Uterus (tissue), 4 donors: Measurements from ENCODE around the gene CLSTN2. TPM values are rescaled to one million over a fixed set of nuclear protein-coding genes. Genes with fewer than 3 reads are reported as not detected.

Source experiments
- DNase-seq, 2 donors: peaks; one replicate each; pipeline ENCODE4 v3.0.0-alpha.2; 2019 to 2020
- H3K27ac ChIP-seq, 2 donors: fragments of 200-600 bp; sonication (generic); 1 replicate in 1 of 2; 2 replicates in 1 of 2; pipeline ENCODE4 v1.5.1; 2016 to 2018
- H3K27me3 ChIP-seq, 2 donors: fragments of 200-600 bp; sonication (generic); one replicate each; pipeline ENCODE4 v1.5.1; 2018 to 2019; ENCODE audit warnings: control low read depth in 1 of 2
- H3K36me3 ChIP-seq, 2 donors: fragments of 200-600 bp; sonication (generic); one replicate each; pipeline ENCODE4 v1.5.1; 2019; ENCODE audit warnings: control low read depth in 1 of 2
- H3K4me1 ChIP-seq, 2 donors: fragments of 200-600 bp; sonication (generic); one replicate each; pipeline ENCODE4 v1.5.1; 2018 to 2019; ENCODE audit warnings: control low read depth in 1 of 2
- H3K4me3 ChIP-seq, 2 donors: fragments of 200-600 bp; sonication (generic); 1 replicate in 1 of 2; 2 replicates in 1 of 2; pipeline ENCODE4 v1.5.1; 2018 to 2019; ENCODE audit warnings: mild to moderate bottlenecking in 1 of 2
- H3K9me3 ChIP-seq, 2 donors: fragments of 200-600 bp; sonication (generic); one replicate each; pipeline ENCODE4 v1.5.1; 2019; ENCODE audit warnings: control low read depth in 1 of 2
- CTCF ChIP-seq, 4 experiments: fragments of 200-600 bp in 2 of 4; fragments of 450-650 bp in 2 of 4; sonication (generic) in 2 of 4; IDR thresholded peaks; one replicate each; pipeline ENCODE4 v1.5.1; 2016 to 2019; ENCODE audit warnings: antibody characterized with exemption in 4 of 4, mild to moderate bottlenecking in 2 of 4, moderate library complexity in 1 of 4
- POLR2A ChIP-seq, 2 donors: fragments of 450-650 bp; IDR thresholded peaks; one replicate each; pipeline ENCODE4 v1.6.1; 2016; ENCODE audit warnings: antibody characterized with exemption in 2 of 2, mild to moderate bottlenecking in 1 of 2, moderate library complexity in 1 of 2
- intact Hi-C: fragments of 100-400 bp; cut with DNase I; formaldehyde crosslinking; loops from one replicate; pipeline ENCODE4 v1.15.1; 2023; ENCODE audit warnings: low total_unique reads
- total RNA-seq, 4 donors: library from RNA; depleted of rRNA in 3 of 4; stranded (reverse); fragments of >200 nt in 3 of 4; gene quantifications; one replicate each; pipeline versions ENCODE4 v1.1.0 to v1.2.4, GENCODE V29; 2014 to 2023
- donor health status: DM: yes; HTN: yes; CAD: no.

Gene CLSTN2
- total RNA-seq, 4 donors from 2014 or later: 4.7 to 32.2 (median 19.2) TPM

GRCh38 chr3:140103166-140103565 is 168.2 kb downstream of the CLSTN2 start:
- Histone ChIP-seq H3K9me3 (no peaks in the 10 kb centered on the region), H3K36me3 (no peaks in the 10 kb centered on the region), H3K27ac (no peak overlapping the region), H3K4me1 (no peaks in the 10 kb centered on the region), H3K4me3 (no peak overlapping the region), H3K27me3 (no peaks in the 10 kb centered on the region)
- DNase-seq: no peak
- intact Hi-C loops: no loop called here
- TF ChIP-seq POLR2A (IDR thresholded peaks at IDR 0.05) (no peak), CTCF (IDR thresholded peaks at IDR 0.05) (no peak)

- DNase-seq: no peak
- Histone ChIP-seq H3K27me3 (no peaks in the 10 kb centered on the region), H3K4me3 (no peak overlapping the region), H3K9me3 (no peaks in the 10 kb centered on the region), H3K36me3 (no peaks in the 10 kb centered on the region), H3K27ac (no peak overlapping the region), H3K4me1 (no peaks in the 10 kb centered on the region)
- intact Hi-C loops: no loop called here
- no peak for TF ChIP-seq POLR2A (IDR thresholded peaks at IDR 0.05)
- TF ChIP-seq CTCF (IDR thresholded peaks at IDR 0.05): no peak
These were observed 169.1 kb downstream of the CLSTN2 start for GRCh38 chr3:140103986-140104645.

GRCh38 chr3:140113996-140114788 is 179.2 kb downstream of the CLSTN2 start:
- Histone ChIP-seq H3K36me3 (no peaks in the 10 kb centered on the region), H3K4me1 (no peaks in the 10 kb centered on the region), H3K27me3 (no peaks in the 10 kb centered on the region), H3K27ac (no peak overlapping the region), H3K9me3 (no peaks in the 10 kb centered on the region), H3K4me3 (no peak overlapping the region)
- intact Hi-C loops: no loop called here
- DNase-seq: no peak
- no peak for TF ChIP-seq CTCF (IDR thresholded peaks at IDR 0.05)
- TF ChIP-seq POLR2A (IDR thresholded peaks at IDR 0.05): no peak

- Histone ChIP-seq H3K36me3 (no peaks in the 10 kb centered on the region), H3K9me3 (no peaks in the 10 kb centered on the region), H3K4me1 (no peaks in the 10 kb centered on the region), H3K27ac (no peak overlapping the region), H3K4me3 (no peak overlapping the region), H3K27me3 (no peaks in the 10 kb centered on the region)
- DNase-seq: no peak
- intact Hi-C loops: no loop called here
- no peak for TF ChIP-seq CTCF (IDR thresholded peaks at IDR 0.05)
- TF ChIP-seq POLR2A (IDR thresholded peaks at IDR 0.05): no peak
These were observed 179.8 kb downstream of the CLSTN2 start for GRCh38 chr3:140114789-140115080.

GRCh38 chr3:140117096-140117526 is 182.1 kb downstream of the CLSTN2 start:
- intact Hi-C loops: no loop called here
- no peak for TF ChIP-seq POLR2A (IDR thresholded peaks at IDR 0.05)
- no peak for TF ChIP-seq CTCF (IDR thresholded peaks at IDR 0.05)
- DNase-seq: no peak

More at GRCh38 chr3:140117096-140117526, 182.1 kb downstream of the CLSTN2 start:
- Histone ChIP-seq H3K27me3 (no peaks in the 10 kb centered on the region), H3K27ac (no peak overlapping the region), H3K4me3 (no peak overlapping the region), H3K9me3 (no peaks in the 10 kb centered on the region), H3K36me3 (no peaks in the 10 kb centered on the region), H3K4me1 (no peaks in the 10 kb centered on the region)
